G401 (cell line): ENCODE data around the gene OR51G2. TPM values are rescaled to one million over a fixed set of nuclear protein-coding genes. Genes with fewer than 3 reads are reported as not detected.
"Not testable (repeated sequence)": the region's sequence is repeated elsewhere in the genome, so short reads cannot be mapped to it uniquely, and the experiment has no call there.

Experiments
- DNase-seq: peaks from one replicate; pipeline ENCODE4 v3.0.0-alpha.2; 2015; ENCODE audit warnings: low spot score
- in situ Hi-C: cut with HindIII; loops from 2 replicates; pipeline ENCODE4 v1.10.0; 2016; ENCODE audit warnings: low sequenced_read_pairs, mixed read lengths
- total RNA-seq: library from RNA; depleted of rRNA; stranded (reverse); fragments of >200 nt; shearing (Covaris generic); gene quantifications from 2 replicates; pipeline ENCODE4 v1.2.3, GENCODE V29; 2014; rRNA removed

The OR51G2 gene
- total RNA-seq, result not detected in 2 replicates

GRCh38 chr11:4919250-4919649 is at the start of gene OR51G2:
Gene OR51G2, minus strand, starts transcription at chr11:4919350. Its CDS starts 3,687 bp downstream, at chr11:4915663.
- DNase-seq, result no peak
- in situ Hi-C loops, result no loop called here

- DNase-seq, result no peak
- in situ Hi-C loops, result no loop called here
Measured at GRCh38 chr11:4962816-4963215, 43.7 kb upstream of the OR51G2 start.

GRCh38 chr11:4960877-4961276 is 41.7 kb upstream of the OR51G2 start:
- in situ Hi-C loops, result no loop called here
- DNase-seq, result no peak

DNA sequence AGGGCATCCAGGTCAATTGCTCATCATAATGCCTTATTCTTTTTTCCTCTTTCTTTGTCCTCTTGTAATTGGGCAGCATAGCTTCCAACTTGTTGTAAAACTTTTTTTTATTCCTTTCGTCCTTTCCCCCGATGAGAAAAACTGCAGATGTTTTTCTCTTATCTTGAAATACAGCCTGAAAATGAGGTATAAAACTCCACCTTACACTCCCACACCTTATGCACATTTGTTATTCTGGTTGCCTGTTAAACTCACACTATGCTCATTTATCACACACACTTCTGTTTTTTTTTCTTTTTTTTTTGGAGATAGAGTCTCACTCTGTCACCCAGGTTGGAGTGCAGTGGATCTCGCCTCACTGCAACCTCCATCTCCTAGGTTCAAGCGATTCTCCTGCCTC is 38.2 kb upstream of the OR51G2 start:
- in situ Hi-C loops, result no loop called here
- no peak for DNase-seq

GRCh38 chr11:4955613-4956012 is 36.5 kb upstream of the OR51G2 start, which contains the start of gene OR51A2:
Gene OR51A2, minus strand, starts transcription at chr11:4955713. Its CDS starts 0 bp downstream, at chr11:4955713.
- in situ Hi-C loops, DNase-seq: not testable (repeated sequence)

DNA sequence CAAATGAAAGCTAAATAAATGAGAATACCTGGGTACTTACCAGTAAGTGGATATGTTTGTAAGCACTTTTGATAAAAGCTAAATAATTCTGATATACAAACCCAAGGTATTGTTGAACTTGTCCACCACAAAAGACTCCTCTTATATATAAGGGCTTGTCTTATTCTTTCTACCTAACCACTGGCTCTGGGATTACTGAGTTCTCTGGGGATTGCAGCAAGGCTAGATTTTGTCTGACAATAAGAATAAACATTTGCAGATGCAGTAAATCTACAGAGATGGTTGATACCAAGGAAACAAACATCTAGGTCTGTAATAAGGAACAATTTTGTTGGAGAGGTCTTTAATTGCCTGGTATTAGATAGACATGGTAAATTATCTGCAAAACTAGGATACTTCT is 28.4 kb upstream of the OR51G2 start, which contains the start of gene OR51A4:
Gene OR51A4 (minus strand): TSS at position 101 of the 400 bp plus-strand sequence. CDS start 505 bp downstream, outside the sequence.
- no peak for DNase-seq
- in situ Hi-C loops, result no loop called here

- in situ Hi-C loops, result no loop called here
- DNase-seq, result no peak
Measured at GRCh38 chr11:4936745-4937144, 17.6 kb upstream of the OR51G2 start.

GRCh38 chr11:4932751-4933150 is 13.6 kb upstream of the OR51G2 start:
- in situ Hi-C loops, result no loop called here

GRCh38 chr11:4926608-4927007 is 7.5 kb upstream of the OR51G2 start:
- no peak for DNase-seq
- in situ Hi-C loops, result no loop called here

More at GRCh38 chr11:4932751-4933150, 13.6 kb upstream of the OR51G2 start:
- DNase-seq, result no peak

DNA sequence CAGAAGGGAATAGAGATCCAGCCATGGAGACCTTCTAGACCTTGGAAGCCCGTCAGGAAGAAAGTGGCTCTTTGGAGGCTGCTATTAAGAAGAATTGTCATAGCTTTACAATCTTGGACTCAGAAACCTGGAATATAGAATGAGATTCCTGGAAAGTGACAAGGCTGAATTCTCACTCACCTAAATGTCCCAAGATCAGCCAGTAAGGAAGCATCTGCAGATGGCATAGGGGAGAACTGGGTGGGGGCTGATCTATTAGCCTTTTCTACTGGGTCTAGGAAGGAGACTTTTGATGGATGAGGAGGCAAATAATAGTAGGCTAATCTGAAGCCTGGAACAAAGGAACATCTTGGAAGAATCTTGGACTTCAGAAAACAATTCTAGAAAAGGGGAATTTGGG is 5.1 kb upstream of the OR51G2 start, which contains the start of gene OR51G1:
Gene OR51G1 (minus strand): TSS at position 101 of the 400 bp plus-strand sequence. CDS start 0 bp downstream, at position 101.
- DNase-seq, result no peak
- in situ Hi-C loops, result no loop called here

GRCh38 chr11:4922304-4922703 is 3.2 kb upstream of the OR51G2 start:
- no peak for DNase-seq
- in situ Hi-C loops, result no loop called here

- no peak for DNase-seq
- in situ Hi-C loops, result no loop called here
Measured at GRCh38 chr11:4921796-4922195, 2.6 kb upstream of the OR51G2 start.

DNA sequence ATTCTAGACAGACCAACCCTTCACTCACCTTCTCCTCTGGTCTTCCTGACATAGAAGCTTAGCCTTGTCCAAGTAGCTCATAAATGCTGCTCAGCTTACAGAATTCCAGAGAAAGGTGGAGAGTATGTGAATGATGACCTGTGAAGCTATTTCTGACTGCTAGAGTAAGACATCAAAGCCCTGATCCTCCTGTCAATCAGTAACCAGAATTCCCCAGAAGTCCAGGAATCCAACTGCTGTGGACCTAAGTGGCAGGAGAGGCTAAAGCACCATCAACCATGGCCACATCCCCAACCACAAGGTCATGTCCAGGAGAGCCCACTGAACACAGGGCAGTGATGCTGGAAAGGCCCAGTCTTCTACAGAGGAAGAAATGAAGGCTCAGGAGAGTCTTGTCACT is 2.6 kb downstream of the OR51G2 start:
- in situ Hi-C loops, result no loop called here

DNA sequence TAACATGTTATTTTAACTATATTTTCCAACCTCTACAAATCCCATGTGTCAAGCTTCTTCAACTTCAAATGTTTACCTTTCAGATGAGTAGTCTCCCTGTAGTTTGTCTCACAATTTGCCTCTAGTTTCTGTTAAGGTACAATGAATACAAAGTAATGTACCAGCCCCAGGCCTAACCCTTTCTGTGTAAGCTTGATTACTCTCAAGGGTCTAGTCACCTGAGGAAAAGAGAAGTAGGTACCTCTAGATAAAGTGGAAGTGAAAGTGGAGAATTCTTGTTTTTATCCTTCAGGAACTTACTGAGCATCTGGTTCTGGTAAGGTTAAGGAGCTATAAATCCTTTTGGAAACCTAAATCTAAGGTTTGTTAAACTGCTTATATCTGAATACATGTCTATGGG is 15.7 kb downstream of the OR51G2 start, which contains the start of gene OR51A7:
Gene OR51A7 (plus strand): TSS at position 300 of the 400 bp plus-strand sequence. CDS start 3,587 bp downstream, outside the sequence.
- in situ Hi-C loops, result no loop called here
- no peak for DNase-seq

More for the DNA sequence above, 2.6 kb downstream of the OR51G2 start:
- no peak for DNase-seq

- no peak for DNase-seq
- in situ Hi-C loops, result no loop called here
Measured at GRCh38 chr11:4891996-4892640, 27.0 kb downstream of the OR51G2 start.

DNA sequence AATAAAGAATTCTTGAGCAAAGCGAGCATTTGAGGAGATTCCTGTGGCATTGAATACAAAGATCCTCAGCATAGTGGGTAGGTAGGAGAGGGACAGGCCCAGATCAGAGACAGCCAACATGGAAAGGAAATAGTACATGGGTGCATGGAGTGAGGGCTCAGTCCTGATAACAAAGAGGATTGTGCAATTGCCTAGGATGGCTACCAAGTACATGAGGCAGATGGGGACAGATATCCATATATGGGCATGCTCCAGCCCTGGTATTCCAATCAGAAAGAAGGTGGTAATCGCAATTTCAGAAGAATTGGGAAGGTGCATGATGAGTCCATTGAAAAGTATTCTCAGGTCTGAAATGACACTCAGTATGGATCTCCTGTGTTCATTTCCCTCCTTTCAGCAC is 28.9 kb downstream of the OR51G2 start:
- no peak for DNase-seq
- in situ Hi-C loops, result no loop called here

GRCh38 chr11:4887591-4887990 is 31.6 kb downstream of the OR51G2 start:
- in situ Hi-C loops, result no loop called here

DNA sequence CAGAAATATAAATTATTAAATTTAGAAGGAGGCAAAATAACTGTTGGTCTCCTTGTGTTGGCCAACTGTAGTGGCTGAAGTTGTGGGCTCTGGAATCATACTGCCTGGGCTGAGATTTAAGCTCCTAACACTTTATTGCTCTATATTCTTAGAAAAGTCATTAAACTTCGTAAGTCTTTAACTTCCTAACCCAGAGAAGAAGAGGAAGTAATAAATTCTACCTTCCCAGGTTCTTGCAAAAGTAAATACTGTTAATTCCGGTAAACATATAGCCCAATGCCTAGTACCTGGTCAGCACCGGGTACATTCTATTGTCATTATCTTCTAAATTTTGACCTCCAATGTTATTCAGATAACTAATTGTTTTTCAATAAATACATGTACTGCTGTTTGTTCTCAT is 33.0 kb downstream of the OR51G2 start:
- in situ Hi-C loops, result no loop called here

More at GRCh38 chr11:4887591-4887990, 31.6 kb downstream of the OR51G2 start:
- DNase-seq, result no peak

GRCh38 chr11:4884361-4884760 is 34.8 kb downstream of the OR51G2 start:
- in situ Hi-C loops, result no loop called here
- no peak for DNase-seq

More for the DNA sequence above, 33.0 kb downstream of the OR51G2 start:
- DNase-seq, result no peak

- in situ Hi-C loops, result no loop called here
- DNase-seq, result no peak
Measured at GRCh38 chr11:4882543-4882942, 36.6 kb downstream of the OR51G2 start.
